IPS-NIHi11 (cell line): ENCODE results near the gene GRM4.

Source experiments
- DNase-seq: peaks from one replicate; pipeline ENCODE4 v3.0.0; 2012; ENCODE audit warnings: mixed read lengths, low spot score

GRM4 gene

GRCh38 chr6:34142061-34142998 lies 3.6 kb downstream of the GRM4 start:
- DNase-seq = peak; percentile 61

DNA sequence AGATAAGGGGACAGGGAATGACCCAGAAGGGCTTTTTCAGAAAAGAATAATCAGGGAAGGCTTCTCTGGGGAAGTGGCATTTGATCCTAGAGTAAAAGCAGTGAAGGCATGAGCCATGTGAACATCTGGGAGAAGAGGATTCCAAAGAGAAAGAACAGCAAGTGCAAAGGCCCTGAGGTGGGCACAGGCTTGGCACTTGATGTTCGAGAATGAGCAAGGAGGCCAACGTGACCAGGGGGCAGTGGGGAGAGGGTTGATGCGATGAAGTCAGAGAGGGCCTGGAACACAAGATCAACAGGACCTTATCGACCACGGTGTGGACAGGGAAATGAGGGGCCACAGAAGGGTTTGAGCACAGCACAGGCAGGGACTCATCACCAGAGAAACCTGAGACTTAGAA lies 5.8 kb downstream of the GRM4 start:
- no peak for DNase-seq

DNA sequence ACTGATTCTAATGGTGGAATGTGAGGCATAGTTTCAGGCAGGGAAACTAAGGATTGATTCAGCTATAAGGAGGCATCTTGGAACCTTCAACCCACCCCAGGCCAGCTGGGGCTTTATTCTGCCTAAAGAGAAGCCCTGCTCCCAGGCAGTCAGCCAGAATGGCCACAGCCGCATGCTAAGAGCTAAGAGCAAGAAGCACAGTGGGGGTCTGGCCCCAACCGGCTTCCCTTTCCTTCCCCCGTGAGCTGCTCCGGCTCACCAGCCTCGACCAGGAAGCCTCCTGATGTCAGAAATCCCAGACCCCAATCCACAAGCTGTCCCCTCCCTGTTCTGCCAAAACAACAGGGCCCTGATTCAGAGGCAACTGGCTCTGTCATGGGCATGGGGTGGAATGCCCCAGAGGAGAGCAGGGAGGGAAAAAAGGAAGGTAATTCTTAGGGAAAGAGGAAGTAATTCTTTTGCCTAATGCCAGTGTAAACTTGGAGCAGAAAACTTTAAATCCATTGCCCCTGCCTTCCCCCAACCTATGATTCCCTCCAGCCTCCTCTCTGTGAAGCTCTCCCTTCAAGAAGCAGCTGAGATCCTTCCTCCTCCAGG lies 6.9 kb downstream of the GRM4 start:
- DNase-seq = no peak

DNA sequence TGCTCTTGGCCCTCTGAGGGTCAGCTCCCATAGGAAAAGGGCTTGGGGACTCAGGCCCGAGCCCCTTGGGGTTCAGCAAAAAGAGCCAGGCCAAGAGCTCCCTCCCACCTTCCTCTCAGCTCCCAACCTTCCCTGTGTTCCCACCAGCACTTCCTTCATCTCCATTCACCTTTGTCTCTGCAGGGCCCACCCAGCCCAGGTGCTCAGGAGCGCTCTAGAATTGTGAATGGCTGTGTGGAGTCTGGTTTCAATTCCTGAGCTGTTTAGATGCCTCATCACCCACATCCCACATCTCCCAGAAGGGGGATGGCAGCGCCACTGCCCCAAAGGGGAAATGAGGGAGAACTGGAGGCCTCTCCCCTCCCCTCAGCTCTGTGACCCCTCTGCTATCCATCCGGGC lies 7.7 kb downstream of the GRM4 start:
- DNase-seq = no peak

DNA sequence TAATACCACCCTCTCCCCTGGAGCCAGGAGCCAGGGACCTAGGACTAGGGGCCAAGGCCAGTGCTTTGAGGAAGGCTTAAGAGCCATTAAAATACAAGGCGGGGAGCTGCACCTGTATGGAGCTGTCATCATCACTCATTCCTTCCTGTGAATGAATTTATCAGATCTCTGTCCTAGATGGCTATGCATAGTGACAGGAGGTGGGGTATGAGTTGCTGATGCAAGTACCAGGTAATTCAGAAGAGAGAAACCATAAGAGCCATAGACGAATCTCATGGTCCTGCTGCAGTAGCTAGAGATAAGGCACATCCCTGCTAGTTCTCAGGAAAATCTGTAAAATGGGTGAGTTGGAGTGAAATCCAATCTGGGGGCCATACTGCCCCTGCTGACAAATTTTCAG lies 10.3 kb downstream of the GRM4 start:
- DNase-seq = no peak

GRCh38 chr6:34132486-34133185 lies 13.3 kb downstream of the GRM4 start:
- DNase-seq = peak; percentile 85

- peak; percentile 57 for DNase-seq
Observed at GRCh38 chr6:34131326-34132290, 14.3 kb downstream of the GRM4 start.

DNA sequence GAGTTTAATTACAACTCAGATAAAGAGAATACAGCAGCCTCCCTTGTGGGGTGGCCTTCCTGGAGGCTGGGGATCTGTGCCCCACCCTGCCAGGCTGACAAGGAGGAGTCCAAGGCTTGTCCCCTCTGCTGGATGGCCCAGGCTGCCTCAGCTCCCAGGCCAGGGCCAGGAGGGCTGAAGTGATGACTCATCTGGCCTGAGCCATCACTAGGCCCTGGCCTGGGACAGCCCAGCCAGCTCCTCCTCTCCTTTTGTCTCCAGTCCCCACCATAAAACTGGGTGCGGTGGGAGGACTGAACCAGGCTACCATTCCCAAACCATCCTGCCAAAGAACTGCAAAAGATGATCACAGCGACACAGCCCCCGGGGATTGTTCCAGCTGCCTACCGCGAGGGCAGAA lies 15.0 kb downstream of the GRM4 start:
- DNase-seq = no peak

- no peak for DNase-seq
Observed at GRCh38 chr6:34129753-34130152, 16.1 kb downstream of the GRM4 start.

GRCh38 chr6:34128045-34128444 lies 17.8 kb downstream of the GRM4 start:
- DNase-seq = no peak

DNA sequence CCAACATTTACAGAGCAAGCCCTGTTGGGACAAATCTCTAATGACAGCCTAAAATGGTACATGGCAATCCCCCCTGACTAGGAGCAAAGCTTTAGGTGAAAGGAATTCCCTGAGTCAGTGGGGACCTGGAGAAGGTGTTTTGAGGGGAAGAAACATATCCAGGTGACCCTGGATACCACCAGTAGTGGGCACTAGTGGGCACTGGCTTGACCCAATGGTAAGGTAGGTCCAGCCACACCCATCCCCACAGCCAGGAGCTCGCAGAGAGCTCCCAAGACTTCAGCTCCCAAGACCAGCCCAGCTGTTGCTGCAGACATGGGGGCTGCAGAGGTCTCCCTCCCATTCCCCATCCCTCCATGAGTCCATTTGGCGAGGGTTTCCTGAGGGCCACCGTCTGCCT lies 19.5 kb downstream of the GRM4 start:
- no peak for DNase-seq

DNA sequence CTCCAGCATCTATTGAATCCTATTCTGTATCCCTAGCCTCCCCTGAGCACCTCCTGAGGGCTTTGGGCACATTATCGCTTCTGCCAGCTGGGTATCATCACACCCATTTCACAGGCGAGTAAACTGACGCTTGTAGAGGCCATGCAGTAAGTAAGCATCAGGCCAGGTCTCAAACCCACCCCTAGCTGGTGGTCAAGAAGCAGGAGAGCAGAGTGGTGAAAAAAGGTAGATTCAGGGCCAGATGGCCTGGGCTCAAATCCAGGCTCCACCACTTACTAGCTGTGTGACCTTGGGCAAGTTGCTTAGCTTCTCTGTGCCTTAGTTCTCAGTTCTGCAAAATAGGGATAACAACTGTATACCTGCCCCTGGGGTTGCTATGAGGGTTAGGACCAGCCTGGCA lies 19.9 kb downstream of the GRM4 start:
- no peak for DNase-seq

- DNase-seq = peak; percentile 67
Observed at GRCh38 chr6:34120953-34121675, 24.8 kb downstream of the GRM4 start.

DNA sequence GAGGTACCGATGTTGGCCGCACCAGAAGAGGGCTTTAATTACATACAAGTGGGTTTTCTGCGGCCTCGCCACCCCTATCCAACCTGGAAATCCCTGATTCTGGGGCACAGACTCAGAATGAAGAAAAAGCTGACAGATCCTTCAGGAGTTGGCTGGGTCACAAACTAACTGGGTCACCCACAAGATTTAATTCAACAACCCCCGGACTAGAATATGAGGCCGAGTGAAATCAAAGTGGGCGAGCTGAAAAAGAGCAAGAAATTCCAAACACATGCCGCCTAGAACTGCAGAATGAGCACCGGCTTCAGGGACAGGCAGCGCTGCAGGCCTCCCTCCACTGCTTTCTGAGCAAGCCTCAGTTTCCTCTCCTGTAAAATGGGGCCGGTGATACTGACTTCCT lies 30.0 kb downstream of the GRM4 start:
- DNase-seq = no peak

DNA sequence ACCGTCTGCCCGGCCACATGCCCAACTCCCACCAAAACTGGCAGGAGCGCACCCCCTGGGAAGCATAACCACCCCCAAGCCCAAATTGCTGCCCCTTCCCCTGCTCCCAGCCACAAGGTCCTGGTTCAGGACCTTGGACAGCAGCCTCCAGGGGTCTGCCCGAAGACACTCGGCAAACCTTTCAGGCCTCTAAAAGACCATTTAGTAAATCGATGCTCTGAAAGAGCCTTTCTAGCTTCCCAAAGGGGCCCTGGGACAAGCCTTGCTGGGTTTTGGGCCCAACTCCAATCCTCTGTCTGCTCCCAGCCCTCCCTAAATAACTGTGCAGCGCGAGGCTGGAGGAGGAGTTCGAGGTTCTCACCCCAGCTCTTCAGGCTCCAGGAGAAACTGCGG lies 30.5 kb downstream of the GRM4 start:
- DNase-seq = peak; percentile 97

GRCh38 chr6:34114695-34115402 lies 31.0 kb downstream of the GRM4 start:
- no peak for DNase-seq

- no peak for DNase-seq
Observed at GRCh38 chr6:34113532-34113931, 32.4 kb downstream of the GRM4 start.

- DNase-seq = no peak
Observed at GRCh38 chr6:34112126-34112525, 33.8 kb downstream of the GRM4 start.

DNA sequence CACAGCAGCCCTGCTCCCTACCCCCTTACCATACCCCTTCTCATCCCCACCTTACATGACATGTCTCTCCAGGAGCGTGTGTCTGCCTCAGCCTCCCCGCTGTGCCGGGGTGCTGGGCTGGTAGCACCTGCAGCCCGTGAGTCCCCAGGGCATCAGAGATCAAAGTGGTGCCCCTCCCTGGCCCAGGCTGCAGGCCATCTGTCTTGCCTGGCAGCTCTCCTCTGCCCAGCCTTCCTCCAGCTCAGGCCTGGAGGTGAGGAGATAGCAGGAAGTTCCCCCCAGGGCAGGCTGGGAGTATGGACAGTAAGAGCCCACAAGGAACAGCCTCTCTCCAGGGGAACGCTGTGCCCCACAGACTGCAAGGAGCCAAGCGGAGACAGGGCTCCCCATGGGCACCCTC lies 35.3 kb downstream of the GRM4 start:
- no peak for DNase-seq

GRCh38 chr6:34108176-34108575 lies 37.7 kb downstream of the GRM4 start:
- no peak for DNase-seq

GRCh38 chr6:34106900-34107299 lies 39.0 kb downstream of the GRM4 start:
- DNase-seq = no peak
